Activated T-helper 9 cell treated with anti-CD3 and anti-CD28 coated beads, Interleukin-2, amount 50 U/mL, for 16 hours (primary cell): ENCODE data around the gene BDP1.
"Not testable (repeated sequence)": the region's sequence is repeated elsewhere in the genome, so short reads cannot be mapped to it uniquely, and the experiment has no call there.

Source experiments
- DNase-seq: peaks from one replicate; pipeline ENCODE4 v3.0.0-alpha.2; 2020; ENCODE audit warnings: low read depth

BDP1 gene

DNA sequence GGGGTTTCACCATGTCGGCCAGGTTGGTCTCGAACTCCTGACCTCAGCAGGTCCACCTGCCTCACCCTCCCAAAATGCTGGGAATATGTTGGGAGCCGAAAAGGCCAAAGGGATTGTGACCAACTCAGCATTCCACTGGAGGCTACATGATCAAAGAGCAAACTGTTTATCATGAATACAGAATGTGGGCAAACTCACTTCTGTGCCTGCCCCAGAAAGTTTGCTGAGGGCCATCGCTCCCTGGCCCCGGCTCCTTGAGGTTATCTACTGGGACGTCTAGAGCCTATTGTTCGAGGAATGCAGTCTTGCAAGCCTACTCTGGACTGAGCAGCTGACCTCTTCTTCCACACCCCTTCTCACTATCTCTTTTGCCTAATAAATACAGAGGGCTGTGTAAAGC, 116.4 kb downstream of the BDP1 start:
- not testable (repeated sequence) for DNase-seq

DNA sequence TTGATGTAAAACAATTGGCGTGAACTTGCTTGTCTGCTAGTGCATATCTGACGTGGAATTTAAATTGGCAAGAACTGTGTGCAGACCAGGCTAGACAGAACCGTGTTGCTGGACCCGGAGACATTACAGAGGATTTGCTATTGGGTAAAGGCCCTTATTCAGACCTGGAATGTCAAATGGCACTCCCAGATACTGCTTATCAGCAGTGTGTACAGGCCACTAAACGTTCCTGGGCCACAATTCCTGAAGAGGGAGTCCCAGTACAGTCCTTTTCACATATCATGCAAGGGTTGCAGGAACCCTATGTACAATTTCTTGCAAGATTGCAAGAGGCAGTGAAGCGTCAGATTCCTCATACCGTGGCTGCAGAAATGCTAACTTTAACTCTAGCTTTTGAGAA, 118.1 kb downstream of the BDP1 start:
- no peak for DNase-seq

DNA sequence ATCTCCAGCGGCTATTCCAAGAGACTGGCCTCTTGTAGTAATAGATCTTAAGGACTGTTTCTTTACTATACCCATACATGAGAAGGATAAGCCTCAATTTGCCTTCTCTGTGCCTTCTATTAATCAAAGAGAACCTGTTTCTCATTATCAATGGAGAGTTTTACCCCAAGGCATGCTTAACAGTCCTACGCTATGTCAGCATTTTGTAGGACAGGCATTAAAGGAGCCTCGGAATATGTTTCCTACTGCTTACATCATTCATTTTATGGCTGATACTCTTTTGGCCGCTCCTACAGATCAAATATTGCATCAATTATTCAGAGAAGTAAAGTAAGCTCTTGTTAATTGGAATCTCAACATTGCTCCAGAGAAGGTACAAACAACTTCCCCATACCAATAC, 120.1 kb downstream of the BDP1 start:
- not testable (repeated sequence) for DNase-seq

DNA sequence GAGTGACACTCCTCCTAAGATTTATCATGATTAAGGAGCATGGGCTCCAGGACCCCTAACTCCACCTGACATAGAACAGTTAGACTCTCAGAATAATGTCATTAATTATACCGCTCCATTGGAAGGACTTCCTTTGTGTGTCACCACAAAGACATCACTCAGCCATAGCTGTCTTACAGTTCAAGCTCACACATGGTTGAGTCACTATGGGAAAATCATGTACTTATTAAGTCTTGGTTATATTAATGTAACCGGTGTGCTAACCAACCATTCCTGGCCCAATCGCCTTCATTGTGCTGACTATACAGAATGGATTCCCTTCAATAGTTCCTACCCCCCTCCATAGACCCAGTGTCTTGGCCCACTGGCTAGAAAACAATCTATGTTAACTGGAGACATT, 120.8 kb downstream of the BDP1 start:
- no peak for DNase-seq

DNA sequence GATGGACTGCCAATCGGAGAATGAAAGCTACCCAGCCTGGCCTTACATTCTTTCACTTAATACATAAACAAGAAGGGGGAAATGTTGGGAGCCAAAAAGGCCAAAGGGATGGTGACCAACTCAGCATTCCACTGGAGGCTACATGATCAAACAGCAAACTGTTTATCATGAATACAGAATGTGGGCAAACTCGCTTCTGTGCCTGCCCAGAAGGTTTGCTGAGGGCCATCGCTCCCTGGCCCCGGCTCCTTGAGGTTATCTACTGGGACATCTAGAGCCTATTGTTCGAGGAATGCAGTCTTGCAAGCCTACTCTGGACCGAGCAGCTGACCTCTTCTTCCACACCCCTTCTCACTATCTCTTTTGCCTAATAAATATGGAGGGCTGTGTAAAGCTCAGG, 122.4 kb downstream of the BDP1 start:
- DNase-seq, result not testable (repeated sequence)

DNA sequence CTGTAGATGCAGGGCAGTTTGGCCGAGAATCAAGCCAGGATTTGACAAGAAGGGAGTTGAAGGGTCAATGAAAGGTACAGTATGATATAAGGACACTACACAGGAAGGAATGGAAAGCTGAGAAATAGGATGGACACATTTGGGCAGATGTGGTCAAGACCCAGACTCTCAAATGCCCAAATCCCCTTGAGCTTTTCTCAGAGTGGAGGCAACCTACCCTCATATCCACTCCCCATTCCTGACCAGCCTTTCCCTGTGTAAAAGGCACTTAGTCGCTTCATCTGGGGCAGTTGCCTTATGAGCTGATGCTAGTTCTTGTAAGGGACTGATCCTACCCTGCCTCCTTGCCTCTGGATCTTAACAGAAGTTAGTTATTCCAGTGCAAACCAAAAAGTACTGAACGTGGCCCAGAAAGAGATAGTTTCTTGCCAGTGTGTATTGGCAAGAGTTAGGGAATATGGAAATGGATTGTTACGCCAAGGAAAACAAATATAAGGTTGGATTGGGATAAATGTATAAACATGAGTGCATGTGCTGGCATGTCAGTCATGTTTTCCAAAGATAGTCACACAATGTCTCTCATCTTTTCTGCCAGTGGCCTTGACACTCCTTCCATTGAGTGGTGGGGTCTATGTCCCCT, 127.6 kb downstream of the BDP1 start:
- DNase-seq, result no peak

DNA sequence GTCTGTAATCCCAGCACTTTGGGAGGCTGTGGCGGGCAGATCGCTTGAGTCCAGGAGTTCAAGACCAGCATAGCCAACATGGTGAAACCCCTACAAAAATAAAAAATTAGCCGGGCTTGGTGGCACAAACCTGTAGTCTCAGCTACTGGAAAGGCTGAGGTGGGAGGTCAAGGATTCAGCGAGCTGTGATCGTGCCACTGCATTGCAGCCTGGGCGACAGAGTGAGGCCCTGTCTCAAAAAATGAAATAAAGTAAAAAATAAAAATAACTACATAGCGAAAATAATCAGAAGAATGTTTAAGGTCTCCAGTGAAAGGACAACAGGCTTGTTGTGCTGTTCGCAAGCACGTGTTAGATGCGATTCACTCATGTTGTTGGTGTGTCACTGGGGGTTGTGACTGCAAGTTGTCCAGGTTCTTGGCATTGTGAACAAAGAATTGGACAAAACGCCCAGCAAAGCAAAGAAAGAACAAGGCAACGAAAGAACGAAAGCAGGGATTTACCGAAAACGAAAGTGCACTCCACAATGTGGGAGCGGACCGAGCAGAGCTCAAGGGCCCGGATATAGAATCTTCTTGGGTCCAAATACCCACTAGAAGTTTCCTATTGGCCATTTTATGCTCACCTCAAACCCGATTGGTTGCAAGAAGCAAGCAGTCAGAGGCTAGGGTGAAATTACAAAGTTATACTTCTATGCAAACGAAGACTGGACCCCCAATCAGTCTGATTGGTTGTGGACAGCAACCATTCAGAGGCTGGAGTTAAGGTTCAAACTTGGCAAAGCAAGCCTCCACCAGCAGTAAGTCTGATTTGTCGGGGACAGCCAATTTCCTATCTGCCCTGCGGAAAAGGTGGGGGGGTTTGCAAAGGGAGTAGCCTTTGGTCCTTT, 130.8 kb downstream of the BDP1 start:
- no peak for DNase-seq

DNA sequence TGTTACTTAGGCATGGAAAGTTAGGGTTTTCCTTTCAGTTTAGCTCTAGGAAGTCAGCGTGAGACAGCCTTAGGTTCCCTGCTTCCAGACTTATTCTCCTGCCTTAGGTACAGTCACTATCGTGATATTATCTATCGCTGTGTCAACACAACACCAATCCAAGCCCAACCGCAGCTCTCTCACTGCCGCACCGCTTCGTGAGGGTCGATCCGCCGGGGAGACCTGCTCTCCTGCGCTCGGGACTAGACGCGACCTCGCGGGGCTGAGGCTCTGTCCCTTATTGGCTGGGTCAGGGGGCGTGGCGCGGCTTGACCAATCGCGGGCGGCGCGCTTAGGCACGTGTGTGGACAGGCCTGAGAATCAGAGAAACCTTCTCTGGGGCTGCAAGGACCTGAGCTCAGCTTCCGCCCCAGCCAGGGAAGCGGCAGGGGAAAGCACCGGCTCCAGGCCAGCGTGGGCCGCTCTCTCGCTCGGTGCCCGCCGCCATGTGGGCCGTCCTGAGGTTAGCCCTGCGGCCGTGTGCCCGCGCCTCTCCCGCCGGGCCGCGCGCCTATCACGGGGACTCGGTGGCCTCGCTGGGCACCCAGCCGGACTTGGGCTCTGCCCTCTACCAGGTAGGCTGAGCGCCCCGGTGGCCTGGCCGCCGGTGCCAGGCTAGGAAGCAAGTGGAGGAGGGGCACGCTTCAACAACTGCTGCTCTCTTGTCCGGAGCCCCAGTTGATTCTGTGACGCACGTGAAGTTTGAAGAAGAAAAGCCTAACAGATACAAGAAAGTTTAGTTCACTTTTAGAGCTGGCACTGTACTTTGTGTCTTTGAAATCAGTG, 131.7 kb downstream of the BDP1 start, which contains the start of gene MCCC2:
Gene MCCC2 (plus strand): TSS at position 400 of the 825 bp plus-strand sequence. CDS start 86 bp downstream, at position 486.
- DNase-seq, result peak; percentile 92

DNA sequence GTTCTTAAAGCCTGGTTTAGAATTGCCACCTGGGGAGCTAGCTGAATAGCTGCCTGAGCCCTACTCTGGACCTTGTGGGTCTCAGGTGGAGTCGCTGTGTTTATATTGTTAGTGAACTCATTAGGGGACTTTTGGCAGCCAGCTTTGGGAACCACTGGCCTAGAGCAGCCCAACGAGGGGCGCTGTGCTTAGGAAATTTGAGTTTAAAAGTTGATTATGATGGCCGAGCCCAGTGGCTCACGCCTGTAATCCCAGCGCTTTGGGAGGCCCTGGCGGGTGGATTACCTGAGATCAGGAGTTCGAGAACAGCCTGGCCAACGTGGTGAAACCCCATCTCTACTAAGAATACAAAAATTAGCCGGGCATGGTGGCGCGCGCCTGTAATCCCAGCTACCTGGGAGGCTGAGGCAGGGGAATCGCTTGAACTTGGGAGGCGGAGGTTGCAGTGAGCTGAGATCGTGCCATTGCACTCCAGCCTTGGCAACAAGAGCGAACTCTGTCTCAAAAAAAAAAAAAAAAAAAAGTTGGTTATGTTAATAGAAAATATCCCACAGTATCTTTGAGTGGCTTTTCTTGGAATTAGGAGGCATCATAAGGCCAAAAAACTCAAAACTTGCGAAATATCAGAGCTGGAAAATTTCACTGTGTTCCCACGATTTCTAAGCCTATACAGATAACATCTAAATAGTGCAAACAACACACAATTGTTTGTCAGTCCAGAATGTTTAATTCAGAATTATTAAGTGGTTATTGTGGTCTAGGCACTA, 132.5 kb downstream of the BDP1 start:
- no peak for DNase-seq

DNA sequence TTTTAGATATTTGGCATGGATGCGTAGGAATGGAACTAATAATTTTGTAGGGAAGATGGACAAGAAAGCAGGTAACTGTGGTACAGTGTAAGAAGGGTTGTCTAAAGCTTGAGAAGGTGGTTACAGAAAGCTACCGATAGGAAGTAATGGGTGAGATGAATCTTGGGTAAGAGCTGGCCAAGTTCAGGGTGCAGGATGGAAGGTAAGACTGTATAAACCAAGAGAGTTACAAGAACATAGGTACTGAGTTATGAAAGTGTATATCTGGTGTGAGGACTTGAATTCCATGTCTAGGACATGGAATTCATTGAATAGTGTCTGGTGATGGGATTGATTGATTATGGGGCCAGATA, 133.1 kb downstream of the BDP1 start:
- no peak for DNase-seq

DNA sequence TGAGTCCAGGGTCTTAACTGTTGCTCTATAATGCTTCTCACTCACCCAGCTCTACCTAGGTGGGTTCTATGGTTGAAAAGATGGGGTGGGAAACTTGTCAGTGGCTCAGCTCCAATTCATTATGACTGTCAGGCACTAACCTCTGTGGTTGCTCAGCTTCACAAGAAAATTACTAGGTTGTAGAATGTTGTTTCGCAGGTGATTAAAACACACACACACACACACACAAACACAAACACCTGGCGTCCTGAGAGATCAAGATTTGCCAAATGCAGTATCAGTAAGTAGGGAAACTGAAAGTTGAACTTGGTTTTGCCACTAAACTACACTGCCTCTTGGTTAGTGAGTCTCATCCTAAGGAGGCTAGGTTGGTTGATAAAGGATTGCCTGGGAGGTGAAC, 134.5 kb downstream of the BDP1 start:
- DNase-seq, result no peak

DNA sequence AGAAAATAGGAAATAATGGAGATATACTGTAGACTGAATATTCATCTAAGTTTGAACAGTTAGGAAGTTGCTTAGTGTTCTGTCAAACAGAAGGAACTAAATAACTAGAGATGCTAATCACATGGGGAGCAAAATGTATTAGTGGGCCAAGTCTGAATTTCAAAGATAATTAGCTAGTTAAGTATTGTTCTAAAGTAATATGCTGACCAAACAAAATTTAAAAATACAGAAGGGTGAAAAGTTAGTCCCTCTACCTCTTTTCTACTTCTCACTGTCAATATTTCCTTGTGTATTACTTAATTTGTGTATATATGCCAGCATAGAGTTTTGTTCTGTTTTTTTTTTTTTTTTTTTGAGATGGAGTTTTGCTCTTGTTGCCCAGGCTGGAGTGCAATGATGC, 135.6 kb downstream of the BDP1 start:
- DNase-seq, result no peak

DNA sequence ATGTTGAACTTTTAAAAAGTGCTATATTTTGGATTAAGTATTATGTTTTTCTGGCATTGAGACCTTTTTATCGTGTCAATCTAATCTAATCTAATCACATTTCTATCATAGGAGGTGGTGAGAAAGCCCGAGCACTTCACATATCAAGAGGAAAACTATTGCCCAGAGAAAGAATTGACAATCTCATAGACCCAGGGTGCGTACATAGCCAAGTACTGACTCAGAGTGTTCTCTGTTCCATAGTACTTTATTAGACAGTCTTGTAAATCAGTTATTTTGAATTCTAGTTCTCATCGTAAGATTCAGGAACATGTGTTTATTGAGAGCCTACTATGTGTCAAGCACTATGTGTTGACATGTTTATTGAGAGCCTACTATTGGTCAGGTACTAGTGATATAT, 140.7 kb downstream of the BDP1 start:
- DNase-seq, result no peak

DNA sequence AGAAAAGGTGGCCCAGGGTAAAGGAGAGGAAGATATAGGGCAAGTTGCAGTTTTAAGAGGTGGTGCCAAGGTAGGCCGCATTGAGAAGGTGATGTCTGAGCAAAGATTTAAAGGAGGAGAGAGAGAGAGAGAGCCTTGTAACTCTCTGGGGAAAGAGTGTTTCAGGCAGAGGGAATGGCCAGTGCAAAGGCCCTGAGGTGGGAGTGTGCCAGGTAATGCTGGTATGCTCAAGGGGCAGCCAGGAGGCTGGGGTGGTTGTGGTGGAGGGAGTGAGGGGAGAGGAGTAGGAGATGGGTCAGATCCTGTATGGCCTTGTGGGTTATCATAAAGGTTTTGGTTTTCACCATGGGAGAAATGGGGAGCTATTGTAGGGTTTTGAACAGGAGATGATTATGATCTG, 141.6 kb downstream of the BDP1 start:
- no peak for DNase-seq

DNA sequence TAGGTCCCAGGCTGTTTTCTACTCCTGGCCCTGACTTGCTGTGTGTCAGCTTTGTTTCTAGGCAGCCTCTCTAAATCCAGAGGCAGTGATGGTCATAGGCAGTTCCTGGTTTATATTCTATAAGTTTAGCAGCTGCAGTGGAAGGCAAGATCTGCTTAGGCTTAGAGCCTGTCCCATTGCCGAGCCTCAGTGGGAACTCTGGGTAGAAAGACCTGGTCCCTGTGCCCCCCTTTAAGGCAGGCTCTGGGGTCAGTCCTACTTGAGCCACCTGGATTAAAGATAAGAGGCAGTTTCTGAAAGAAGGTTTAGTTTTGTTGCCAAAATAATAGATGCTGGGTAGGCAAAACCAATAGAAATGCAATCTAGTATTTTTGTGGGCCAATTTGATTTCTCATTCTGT, 145.3 kb downstream of the BDP1 start:
- no peak for DNase-seq

DNA sequence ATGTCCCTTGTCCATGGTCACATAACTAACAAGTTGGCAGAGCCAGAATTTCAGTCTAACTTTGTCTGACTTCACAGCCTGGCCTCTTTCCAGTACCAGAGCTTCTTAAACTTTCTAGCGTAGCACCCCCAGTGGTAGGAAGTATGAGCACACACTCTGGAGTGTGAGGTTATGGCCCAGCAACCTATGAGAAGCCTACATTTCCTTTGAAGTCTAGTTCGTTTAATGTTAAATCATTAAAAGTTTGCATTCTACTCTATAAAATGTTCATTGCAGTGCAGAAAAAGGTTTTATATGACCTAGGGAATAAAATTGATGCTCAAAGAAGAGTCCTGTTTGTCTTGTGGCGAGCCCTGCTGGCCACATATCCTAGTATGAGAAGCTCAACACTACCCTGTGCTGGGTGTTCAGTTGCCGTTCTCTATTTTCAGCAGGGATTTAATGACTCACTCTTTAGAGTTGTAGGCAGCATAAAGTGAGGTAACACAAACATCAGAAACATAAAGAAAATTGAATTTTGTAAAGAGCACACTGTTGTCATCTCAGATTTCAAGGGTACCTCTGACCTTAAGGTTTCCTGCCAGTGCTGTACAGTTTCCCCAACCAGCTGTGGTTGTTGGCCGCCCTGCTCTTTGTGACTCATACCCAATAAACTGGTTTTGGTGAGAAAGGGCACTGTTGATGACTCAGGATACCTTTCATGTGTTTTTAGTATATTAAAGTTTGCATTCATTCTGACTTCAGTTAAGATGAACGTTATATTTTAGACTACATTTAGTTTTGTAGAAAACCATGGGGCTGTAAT, 146.0 kb downstream of the BDP1 start:
- DNase-seq, result peak; percentile 54

DNA sequence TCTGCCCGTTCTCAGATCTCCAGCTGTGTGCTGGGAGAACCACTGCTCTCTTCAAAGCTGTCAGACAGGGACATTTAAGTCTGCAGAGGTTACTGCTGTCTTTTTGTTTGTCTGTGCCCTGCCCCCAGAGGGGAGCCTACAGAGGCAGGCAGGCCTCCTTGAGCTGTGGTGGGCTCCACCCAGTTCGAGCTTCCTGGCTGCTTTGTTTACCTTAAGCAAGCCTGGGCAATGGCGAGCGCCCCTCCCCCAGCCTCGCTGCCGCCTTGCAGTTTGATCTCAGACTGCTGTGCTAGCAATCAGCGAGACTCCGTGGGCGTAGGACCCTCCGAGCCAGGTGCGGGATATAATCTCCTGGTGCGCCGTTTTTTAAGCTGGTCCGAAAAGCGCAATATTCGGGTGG, 154.5 kb downstream of the BDP1 start:
- DNase-seq, result not testable (repeated sequence)

DNA sequence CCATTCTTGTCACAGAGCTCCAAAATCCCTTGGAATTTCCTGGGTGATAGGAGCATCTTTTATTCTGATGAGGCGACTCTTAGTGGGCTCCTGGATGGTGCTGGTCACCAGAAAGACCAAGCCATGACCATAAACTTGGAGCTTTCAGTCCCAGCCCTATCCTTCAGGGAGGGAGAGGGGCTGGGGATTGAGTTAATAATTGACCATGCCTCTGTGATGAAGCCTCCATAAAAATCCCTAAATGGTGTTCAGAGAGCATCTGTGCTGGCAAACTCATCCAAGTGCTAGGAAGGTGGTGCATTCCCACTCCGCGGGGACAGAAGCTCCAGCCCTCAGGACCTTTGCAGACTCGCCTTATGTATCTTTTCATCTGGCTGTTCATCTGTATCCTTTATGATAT, 160.4 kb downstream of the BDP1 start:
- no peak for DNase-seq
